RCC 7860 (cell line): ENCODE results near the gene EFL1.
A peak's percentile ranks its signal among the peaks of the same experiment; 100 is the strongest.
"Not testable (repeated sequence)": the region's sequence is repeated elsewhere in the genome, so short reads cannot be mapped to it uniquely, and the experiment has no call there.

Experiments used
- DNase-seq: peaks from one replicate; pipeline ENCODE4 v3.0.0-alpha.2; 2015; ENCODE audit warnings: low spot score
- FAIRE-seq: peaks from 2 replicates; lab custom pipeline; 2012; peaks lifted over from hg19 to GRCh38; lab: Jason Lieb, UNC

The EFL1 gene

DNA sequence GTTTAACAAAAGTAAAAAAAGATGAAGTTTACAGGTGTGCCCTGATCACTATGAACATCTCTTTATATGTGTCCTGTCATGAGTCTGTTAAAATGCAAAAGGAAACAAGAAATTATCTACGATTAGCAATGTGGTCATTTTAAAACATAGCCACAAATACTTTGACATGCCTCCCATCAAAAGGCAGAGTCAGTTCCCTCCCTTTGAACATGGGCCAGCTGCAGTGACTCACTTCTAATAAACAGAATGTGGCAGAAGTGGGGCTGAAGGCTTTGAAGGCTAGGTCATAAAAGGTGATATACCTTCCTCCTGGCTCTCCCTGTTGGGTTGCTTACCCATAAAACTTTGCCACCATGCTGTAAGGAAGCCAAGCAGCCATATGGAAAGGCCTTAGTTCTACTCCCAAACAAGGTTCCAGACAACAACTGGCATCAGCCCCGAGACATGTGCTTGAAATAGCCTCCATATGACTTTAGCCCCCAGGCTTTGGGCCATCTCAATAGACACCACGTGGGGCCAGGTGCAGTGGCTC is 52.4 kb downstream of the EFL1 start:
- FAIRE-seq, result peak; percentile 79
- DNase-seq, result not testable (repeated sequence)

DNA sequence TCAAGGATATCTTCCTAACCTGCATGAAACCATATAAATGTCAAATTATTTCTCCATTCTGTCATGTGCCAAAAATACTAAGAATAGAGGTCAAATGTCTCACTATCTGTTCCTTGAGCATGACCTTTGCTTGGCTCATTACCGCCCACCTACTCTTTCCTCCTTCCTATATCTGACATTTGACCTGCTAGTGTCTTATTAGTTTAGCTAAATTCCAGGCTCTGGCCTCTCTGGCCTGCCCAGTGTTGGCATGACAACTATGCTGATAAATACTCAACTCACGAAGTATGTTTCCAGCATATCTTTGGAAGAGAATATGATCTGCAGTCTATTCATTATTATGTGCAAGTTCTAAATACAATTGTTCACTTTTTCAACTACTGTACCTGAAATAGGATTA is 58.0 kb downstream of the EFL1 start:
- not testable (repeated sequence) for DNase-seq, FAIRE-seq

GRCh38 chr15:82197733-82198594 is 64.6 kb downstream of the EFL1 start:
- no peak for FAIRE-seq

GRCh38 chr15:82196353-82196752 is 66.2 kb downstream of the EFL1 start:
- FAIRE-seq (no peak), DNase-seq (no peak)

More at GRCh38 chr15:82197733-82198594, 64.6 kb downstream of the EFL1 start:
- peak; percentile 55 for DNase-seq

- DNase-seq, FAIRE-seq: not testable (repeated sequence)
Measured at GRCh38 chr15:82195818-82196217, 66.7 kb downstream of the EFL1 start.

- DNase-seq, FAIRE-seq: not testable (repeated sequence)
Measured at GRCh38 chr15:82194488-82194887, 68.0 kb downstream of the EFL1 start.

DNA sequence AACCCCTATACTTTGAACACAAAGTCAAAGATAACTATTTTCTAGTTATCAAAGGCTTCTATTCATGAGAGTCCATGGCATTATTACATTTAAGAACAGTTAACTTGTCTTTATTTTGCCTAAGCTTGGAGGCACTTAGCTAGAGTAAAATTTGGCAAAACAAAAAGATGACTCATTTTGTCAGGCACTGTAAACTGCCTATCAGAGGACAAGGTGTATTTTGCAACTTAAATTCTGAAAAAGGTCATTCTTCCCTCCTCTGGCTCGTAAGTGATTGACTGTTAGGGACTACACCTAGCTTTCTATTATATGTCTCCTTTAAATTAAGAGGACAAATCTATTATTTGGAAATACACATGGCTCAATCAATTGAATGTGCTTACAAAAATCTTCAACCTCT is 69.1 kb downstream of the EFL1 start:
- not testable (repeated sequence) for DNase-seq, FAIRE-seq

- DNase-seq, FAIRE-seq: not testable (repeated sequence)
Measured at GRCh38 chr15:82192394-82192793, 70.1 kb downstream of the EFL1 start.

DNA sequence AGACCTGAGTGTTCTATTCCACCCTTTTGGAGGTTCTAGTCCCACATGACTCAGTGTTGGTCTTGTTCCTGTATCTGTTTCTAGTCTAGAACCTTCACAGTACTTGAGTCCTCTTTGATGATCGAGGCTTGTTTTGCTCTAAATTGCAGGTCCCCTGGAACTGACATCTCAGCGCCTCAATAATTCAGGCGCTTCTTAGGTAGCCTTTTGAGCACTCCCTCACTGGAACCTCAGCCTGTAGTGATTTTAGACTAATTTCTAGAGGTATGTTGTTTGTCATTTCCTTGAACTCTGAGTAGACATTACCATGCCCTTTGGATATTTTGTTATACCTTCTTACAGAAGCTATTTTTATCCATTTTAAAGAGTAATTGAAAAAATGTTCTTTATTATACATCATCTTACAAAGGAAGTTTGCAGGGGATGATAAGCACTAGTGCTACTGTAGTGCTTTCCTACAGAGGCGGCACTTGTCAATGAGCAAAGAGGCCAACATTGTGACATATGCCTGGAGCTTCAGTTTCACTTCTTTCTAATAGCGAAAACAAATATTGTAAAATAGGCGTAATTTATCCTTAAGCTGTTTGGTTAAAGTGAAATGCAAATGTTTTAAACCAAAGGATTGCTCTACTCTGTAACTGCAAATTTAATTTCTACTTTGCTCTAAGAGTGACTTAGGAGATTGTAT is 75.7 kb downstream of the EFL1 start:
- FAIRE-seq (no peak), DNase-seq (no peak)

GRCh38 chr15:82186161-82186560 is 76.4 kb downstream of the EFL1 start:
- DNase-seq, result no peak
- FAIRE-seq, result no peak

DNA sequence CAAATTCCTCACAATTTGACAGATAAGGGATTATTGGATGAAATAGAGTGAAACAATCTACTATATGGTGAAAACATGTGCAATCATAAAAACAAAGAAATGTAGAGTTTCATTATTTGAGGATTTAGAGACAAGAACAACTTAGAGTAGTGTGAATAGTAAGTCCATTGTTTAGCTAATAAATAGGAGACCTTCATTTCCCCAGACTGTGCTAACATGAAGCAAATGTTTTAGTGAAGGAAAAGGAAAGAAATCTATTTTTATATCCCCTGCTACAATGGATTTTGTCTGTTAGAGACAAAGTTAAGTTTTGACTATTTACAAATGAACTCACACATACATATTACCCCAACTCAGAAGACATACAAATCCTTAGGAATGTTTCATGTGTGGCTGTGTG is 77.8 kb downstream of the EFL1 start:
- FAIRE-seq, result no peak
- no peak for DNase-seq

DNA sequence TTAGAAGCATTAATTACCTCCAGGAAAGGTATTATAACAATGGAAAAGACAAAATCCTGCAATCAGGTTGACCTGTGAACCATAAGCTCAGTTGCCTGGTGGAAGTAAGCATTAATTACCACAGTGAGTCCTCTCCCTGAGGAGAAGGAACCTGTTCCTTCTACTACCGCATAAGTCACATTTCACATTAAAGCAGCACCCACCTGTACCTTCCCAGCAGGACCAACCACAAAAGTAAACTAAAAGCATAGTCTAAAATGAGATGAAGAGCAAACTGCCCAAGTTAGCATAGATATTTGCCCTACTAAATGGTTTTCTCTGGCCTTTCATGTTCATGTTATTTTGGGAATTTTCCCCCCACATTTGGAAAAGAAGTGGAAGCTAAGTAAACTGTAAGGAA is 78.2 kb downstream of the EFL1 start:
- DNase-seq, result no peak
- FAIRE-seq, result no peak

DNA sequence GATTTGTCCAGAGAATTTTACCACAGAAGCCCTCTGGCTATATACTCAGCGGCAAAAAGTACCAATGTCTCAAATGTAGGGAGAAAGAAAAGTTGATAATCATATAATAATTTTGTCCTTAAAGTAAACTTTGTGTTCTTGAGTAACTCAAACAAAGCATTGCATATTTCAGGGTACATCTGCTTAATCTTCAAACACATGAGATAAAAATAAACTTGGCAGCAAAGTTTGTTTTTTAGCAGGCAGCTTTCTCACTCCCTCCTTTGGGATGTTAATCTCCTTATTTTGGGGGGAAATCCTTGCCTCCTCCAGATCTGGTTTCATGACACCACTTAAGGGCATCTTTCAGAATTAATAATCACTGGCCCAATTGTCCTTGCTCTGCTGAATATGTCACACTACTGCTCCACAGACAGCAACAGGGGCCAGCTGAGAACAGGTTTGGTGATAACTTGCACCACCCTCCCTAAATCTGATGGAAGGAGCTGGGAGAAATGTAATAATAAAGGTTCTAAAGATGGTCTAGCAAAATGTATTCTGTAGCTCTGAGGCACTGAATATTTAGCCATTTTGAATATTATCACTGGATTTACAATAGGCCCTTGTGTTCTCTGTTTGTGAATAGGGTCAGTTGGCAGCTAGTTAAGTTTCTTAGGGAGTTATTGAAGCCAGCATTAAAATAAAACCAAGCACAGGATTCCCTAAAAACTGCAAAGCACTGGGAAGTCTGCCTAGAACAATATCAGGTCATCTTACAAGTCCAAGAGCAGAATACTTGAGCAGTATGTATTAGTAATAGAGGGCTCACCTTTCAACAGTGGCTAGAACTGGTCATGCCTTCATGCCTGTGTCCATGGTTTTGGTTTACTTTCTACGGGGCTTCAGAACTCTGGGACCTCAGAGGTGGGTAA is 79.2 kb downstream of the EFL1 start:
- DNase-seq (no peak), FAIRE-seq (no peak)

GRCh38 chr15:82181371-82181770 is 81.2 kb downstream of the EFL1 start:
- no peak for FAIRE-seq
- no peak for DNase-seq

GRCh38 chr15:82178061-82178460 is 84.5 kb downstream of the EFL1 start:
- FAIRE-seq (no peak), DNase-seq (peak; percentile 43)

GRCh38 chr15:82177291-82178010 is 85.1 kb downstream of the EFL1 start:
- no peak for FAIRE-seq
- peak; percentile 18 for DNase-seq

DNA sequence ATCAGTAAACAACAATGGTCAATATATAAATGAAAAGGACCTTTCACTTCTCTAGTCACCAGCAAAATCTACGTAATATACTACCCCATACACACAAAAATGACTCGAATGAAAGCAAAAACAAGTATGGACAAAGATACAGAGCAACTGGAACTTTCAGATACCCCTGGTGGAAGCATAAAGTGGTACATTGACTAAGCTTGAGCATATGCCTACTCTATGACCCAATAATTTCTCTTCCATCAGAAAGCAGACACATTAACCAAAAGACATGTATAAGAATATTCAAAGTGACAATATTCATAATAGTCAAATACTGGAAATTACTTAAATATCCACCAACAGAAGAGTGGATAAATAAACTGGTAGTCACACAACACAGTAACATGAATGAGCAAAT is 86.0 kb downstream of the EFL1 start:
- FAIRE-seq (no peak), DNase-seq (no peak)

- no peak for FAIRE-seq
- DNase-seq, result no peak
Measured at GRCh38 chr15:82174471-82175235, 87.9 kb downstream of the EFL1 start.

- FAIRE-seq, result no peak
Measured at GRCh38 chr15:82173108-82173507, 89.4 kb downstream of the EFL1 start.

More at GRCh38 chr15:82173108-82173507, 89.4 kb downstream of the EFL1 start:
- no peak for DNase-seq
